Esophagus (tissue), 2 donors: ENCODE data around the gene CD8A. TPM values are rescaled to one million over a fixed set of nuclear protein-coding genes. Genes with fewer than 3 reads are reported as not detected.

Experiments
- H3K27ac ChIP-seq, 2 donors: one replicate each; pipeline ENCODE4 v1.5.1; 2013; ENCODE audit warnings: low read depth in 2 of 2, mild to moderate bottlenecking in 2 of 2, inconsistent platforms in 1 of 2, low read length in 1 of 2, moderate library complexity in 1 of 2
- H3K27me3 ChIP-seq, 2 donors: one replicate each; pipeline ENCODE4 v1.6.1; 2013; ENCODE audit warnings: low read length in 2 of 2, control low read depth in 1 of 2, mild to moderate bottlenecking in 1 of 2; ENCODE audit not compliant: insufficient read depth in 2 of 2, control insufficient read depth in 1 of 2
- H3K36me3 ChIP-seq, 2 donors: one replicate each; pipeline ENCODE4 v1.6.1; 2013; ENCODE audit warnings: low read length in 1 of 2; ENCODE audit not compliant: control insufficient read depth in 2 of 2, insufficient read depth in 2 of 2
- H3K4me1 ChIP-seq, 2 donors: one replicate each; pipeline ENCODE4 v1.6.1; 2013; ENCODE audit warnings: low read length in 1 of 2; ENCODE audit not compliant: control insufficient read depth in 2 of 2, insufficient read depth in 2 of 2
- H3K4me3 ChIP-seq, 2 donors: one replicate each; pipeline ENCODE4 v1.5.1; 2013; ENCODE audit warnings: low read length in 2 of 2, mild to moderate bottlenecking in 2 of 2, low read depth in 1 of 2, moderate library complexity in 1 of 2
- H3K9me3 ChIP-seq, 2 donors: one replicate each; pipeline ENCODE4 v1.6.1; 2013; ENCODE audit warnings: mild to moderate bottlenecking in 2 of 2, low read depth in 1 of 2, low read length in 1 of 2, moderate library complexity in 1 of 2; ENCODE audit not compliant: control insufficient read depth in 2 of 2, insufficient read depth in 1 of 2
- WGBS, 2 donors: extraction: QIAGEN DNeasy Blood & Tissue Kit; methylation state at CpG; one replicate each; pipeline ENCODE4 v1.1.7; 2013; 5-methylcytosine and 5-hydroxymethylcytosine counted together
- polyA plus RNA-seq, 2 donors: library from polyadenylated mRNA; stranded (reverse); fragments of 200-250 nt; gene quantifications; one replicate each; pipeline ENCODE4 v1.2.3, GENCODE V29; 2013
- donor health status: healthy with polysubstance abuse.
- donor health status: Bipolar disorder and iron deficiency.

Gene CD8A
- polyA plus RNA-seq, 2 donors: 3.5 to 4.2 TPM

- H3K4me1 ChIP-seq: no peaks in the 10 kb centered on the region
- 89% methylated on average over 7 of the region's 7 CpGs for WGBS, 2 donors
- H3K9me3 ChIP-seq: no peaks in the 10 kb centered on the region
- no peak overlapping the region for H3K27ac ChIP-seq
- H3K36me3 ChIP-seq: no peaks in the 10 kb centered on the region
- H3K4me3 ChIP-seq: no peak overlapping the region
- no peaks in the 10 kb centered on the region for H3K27me3 ChIP-seq
Measured at GRCh38 chr2:86782748-86783147, 8.0 kb downstream of the CD8A start.

- Histone ChIP-seq H3K4me1 (peaks cover 0 to 2% of the 10 kb centered on the region in 2 donors), H3K4me3 (no peak overlapping the region), H3K9me3 (no peaks in the 10 kb centered on the region), H3K36me3 (no peaks in the 10 kb centered on the region), H3K27me3 (no peaks in the 10 kb centered on the region), H3K27ac (no peak overlapping the region)
- 80 to 82% methylated on average over 9 of the region's 9 CpGs for WGBS, 2 donors
Measured at GRCh38 chr2:86781363-86781762, 9.3 kb downstream of the CD8A start.

DNA sequence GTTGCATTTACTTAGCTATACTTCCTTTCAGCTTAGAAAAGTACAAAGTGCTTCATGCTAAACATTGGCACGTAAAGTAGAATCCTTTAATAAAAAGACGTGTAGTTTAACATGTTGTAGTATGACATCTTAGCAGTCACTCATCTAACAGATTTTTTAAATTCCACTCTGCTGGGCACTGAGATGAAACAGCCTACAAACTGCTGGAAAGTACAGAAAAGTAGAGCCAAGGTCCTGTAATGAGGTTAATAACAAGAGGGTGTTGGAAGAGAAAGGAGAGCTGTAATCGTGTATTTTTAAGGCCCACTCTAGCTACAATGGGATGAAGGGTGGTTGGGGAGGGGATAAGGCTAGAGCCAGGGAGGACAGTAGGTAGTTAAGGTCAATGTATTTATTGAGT is 10.7 kb downstream of the CD8A start:
- Histone ChIP-seq H3K9me3 (no peaks in the 10 kb centered on the region), H3K27me3 (no peaks in the 10 kb centered on the region), H3K36me3 (peaks cover 0 to 3% of the 10 kb centered on the region in 2 donors), H3K4me3 (no peak overlapping the region), H3K4me1 (peaks cover 0 to 2% of the 10 kb centered on the region in 2 donors), H3K27ac (no peak overlapping the region)
- 72 to 77% methylated on average over 3 of the region's 3 CpGs for WGBS, 2 donors

GRCh38 chr2:86778957-86779356 is 11.8 kb downstream of the CD8A start:
- H3K27me3 ChIP-seq: no peaks in the 10 kb centered on the region
- H3K36me3 ChIP-seq: peaks cover 2 to 3% of the 10 kb centered on the region in 2 donors
- 55 to 56% methylated on average over 2 of the region's 2 CpGs for WGBS, 2 donors
- H3K9me3 ChIP-seq: no peaks in the 10 kb centered on the region
- no peak overlapping the region for H3K27ac ChIP-seq
- peaks cover 0 to 2% of the 10 kb centered on the region in 2 donors for H3K4me1 ChIP-seq
- no peak overlapping the region for H3K4me3 ChIP-seq

DNA sequence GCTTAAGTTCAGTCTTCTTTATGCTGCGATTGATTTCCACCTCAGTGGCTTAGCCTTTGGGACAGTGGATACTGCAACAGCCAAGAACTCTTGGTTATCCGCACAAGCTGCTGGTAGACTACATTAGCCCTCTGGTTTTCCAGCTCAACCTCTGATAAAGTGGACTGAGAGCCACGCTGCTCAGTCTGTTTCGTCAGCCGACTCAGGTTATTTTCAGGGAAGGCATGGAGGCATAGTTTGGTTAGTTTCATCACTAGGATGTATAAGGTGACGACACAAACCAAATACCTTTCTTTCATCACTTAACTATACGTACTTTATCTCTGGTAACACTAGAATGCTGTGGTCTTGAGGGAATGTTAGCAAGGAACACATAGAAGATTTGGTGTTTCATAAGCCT is 14.2 kb downstream of the CD8A start:
- Histone ChIP-seq H3K36me3 (peaks cover 6 to 11% of the 10 kb centered on the region in 2 donors), H3K27me3 (no peaks in the 10 kb centered on the region), H3K4me1 (peaks cover 0 to 2% of the 10 kb centered on the region in 2 donors), H3K4me3 (no peak overlapping the region), H3K27ac (no peak overlapping the region), H3K9me3 (no peaks in the 10 kb centered on the region)
- 95% methylated on average over 7 of the region's 7 CpGs for WGBS, 2 donors

GRCh38 chr2:86775338-86775737 is 15.4 kb downstream of the CD8A start:
- Histone ChIP-seq H3K27me3 (no peaks in the 10 kb centered on the region), H3K36me3 (peaks cover 6 to 17% of the 10 kb centered on the region in 2 donors), H3K4me1 (peaks cover 0 to 2% of the 10 kb centered on the region in 2 donors), H3K27ac (no peak overlapping the region), H3K4me3 (no peak overlapping the region), H3K9me3 (no peaks in the 10 kb centered on the region)
- WGBS, 2 donors: 46 to 48% methylated on average over 4 of the region's 4 CpGs

DNA sequence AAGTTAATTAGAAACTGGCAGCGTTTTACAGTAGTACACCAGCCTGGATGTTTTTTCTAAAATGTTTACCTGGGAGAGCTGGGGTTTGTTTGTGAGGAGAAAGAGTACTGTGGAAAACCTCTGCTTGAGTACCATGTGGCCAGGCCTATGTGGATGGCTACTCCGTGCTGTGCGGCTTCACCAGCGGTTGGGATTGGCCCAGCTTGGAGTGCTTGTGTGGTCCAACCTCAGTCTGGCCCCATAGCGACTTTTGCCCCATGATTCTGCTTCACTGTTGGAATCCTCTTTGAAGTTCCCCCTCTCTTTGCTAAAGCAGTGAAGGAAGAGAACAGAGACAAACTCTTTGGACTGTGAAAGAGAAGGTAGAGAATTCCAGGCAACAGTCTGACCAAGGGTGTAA is 15.9 kb downstream of the CD8A start:
- H3K4me3 ChIP-seq: no peak overlapping the region
- peaks cover 6 to 19% of the 10 kb centered on the region in 2 donors for H3K36me3 ChIP-seq
- H3K9me3 ChIP-seq: no peaks in the 10 kb centered on the region
- H3K27me3 ChIP-seq: no peaks in the 10 kb centered on the region
- peaks cover 0 to 2% of the 10 kb centered on the region in 2 donors for H3K4me1 ChIP-seq
- 69 to 73% methylated on average over 5 of the region's 5 CpGs for WGBS, 2 donors
- no peak overlapping the region for H3K27ac ChIP-seq

DNA sequence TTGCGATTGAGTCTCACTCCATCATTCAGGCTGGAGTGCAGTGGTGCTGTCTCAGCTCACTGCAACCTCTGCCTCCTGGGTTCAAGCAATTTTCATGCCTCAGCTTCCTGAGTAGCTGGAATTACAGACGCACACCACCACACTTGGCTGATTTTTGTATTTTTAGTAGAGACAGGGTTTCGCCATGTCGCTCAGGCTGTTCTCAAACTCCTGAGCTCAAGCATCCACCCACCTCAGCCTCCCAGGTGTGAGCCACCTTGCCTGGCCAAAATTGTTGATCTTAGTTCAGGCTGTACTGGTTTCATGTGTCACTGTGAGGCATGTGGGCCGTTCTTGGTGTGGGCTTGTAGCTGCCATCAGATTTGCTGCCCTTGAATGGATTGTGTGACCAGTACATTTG is 18.1 kb downstream of the CD8A start:
- peaks cover 13 to 29% of the 10 kb centered on the region in 2 donors for H3K36me3 ChIP-seq
- H3K4me1 ChIP-seq: peaks cover 0 to 2% of the 10 kb centered on the region in 2 donors
- H3K4me3 ChIP-seq: no peak overlapping the region
- no peaks in the 10 kb centered on the region for H3K9me3 ChIP-seq
- no peak overlapping the region for H3K27ac ChIP-seq
- WGBS, 2 donors: 69 to 70% methylated on average over 5 of the region's 5 CpGs
- no peaks in the 10 kb centered on the region for H3K27me3 ChIP-seq

GRCh38 chr2:86770816-86771301 is 19.9 kb downstream of the CD8A start:
- Histone ChIP-seq H3K4me1 (no peaks in the 10 kb centered on the region), H3K27me3 (no peaks in the 10 kb centered on the region), H3K36me3 (peaks cover 16 to 29% of the 10 kb centered on the region in 2 donors), H3K9me3 (no peaks in the 10 kb centered on the region), H3K4me3 (no peak overlapping the region), H3K27ac (no peak overlapping the region)
- WGBS, 2 donors: 84 to 86% methylated on average over 6 of the region's 6 CpGs

- Histone ChIP-seq H3K4me1 (no peaks in the 10 kb centered on the region), H3K4me3 (no peak overlapping the region), H3K27ac (no peak overlapping the region), H3K9me3 (no peaks in the 10 kb centered on the region), H3K27me3 (no peaks in the 10 kb centered on the region), H3K36me3 (peaks cover 15 to 31% of the 10 kb centered on the region in 2 donors)
- 82 to 89% methylated on average over 4 of the region's 4 CpGs for WGBS, 2 donors
Measured at GRCh38 chr2:86769838-86770237, 20.9 kb downstream of the CD8A start.
